Prostate gland (tissue), 2 donors: ENCODE data around the gene BEAN1.

Experiments
- POLR2A ChIP-seq: fragments of 450-650 bp; IDR thresholded peaks from one replicate; pipeline ENCODE4 v1.6.1; 2016; ENCODE audit warnings: antibody characterized with exemption, mild to moderate bottlenecking
- POLR2AphosphoS5 ChIP-seq: sonication (generic); formaldehyde crosslinking; IDR thresholded peaks from one replicate; pipeline ENCODE4 v1.6.1; 2017; ENCODE audit warnings: antibody characterized with exemption
- TF ChIP-seq, protein P1 (sequence below), 4 experiments: fragments of 200-600 bp in 2 of 4; fragments of 450-650 bp in 2 of 4; sonication (generic) in 2 of 4; IDR thresholded peaks; 1 replicate in 3 of 4; 2 replicates in 1 of 4; pipeline ENCODE4 v1.5.1; 2016 to 2019; ENCODE audit warnings: antibody characterized with exemption in 4 of 4, mild to moderate bottlenecking in 2 of 4, moderate library complexity in 2 of 4

DNA sequence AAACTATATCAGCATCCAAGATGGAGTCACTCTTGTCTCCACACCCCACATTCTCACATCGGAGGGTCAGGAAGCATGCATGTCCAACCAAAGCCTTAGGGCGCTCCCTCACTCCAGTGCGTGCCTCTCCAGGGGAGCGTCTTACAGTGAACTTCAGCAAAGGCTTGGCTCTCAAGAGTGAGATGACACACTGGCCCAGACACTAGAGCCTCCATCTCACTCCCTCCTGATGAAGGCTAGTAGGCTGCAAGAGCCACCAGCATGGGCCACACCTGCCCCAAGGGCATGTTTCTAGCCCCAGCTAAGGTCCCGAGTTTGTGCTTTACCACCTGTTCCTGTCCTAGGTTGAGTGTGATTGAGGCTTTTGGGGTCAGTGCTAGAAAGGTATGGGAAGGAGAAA lies 40.5 kb downstream of the BEAN1 start:
- TF ChIP-seq, protein P1, sequence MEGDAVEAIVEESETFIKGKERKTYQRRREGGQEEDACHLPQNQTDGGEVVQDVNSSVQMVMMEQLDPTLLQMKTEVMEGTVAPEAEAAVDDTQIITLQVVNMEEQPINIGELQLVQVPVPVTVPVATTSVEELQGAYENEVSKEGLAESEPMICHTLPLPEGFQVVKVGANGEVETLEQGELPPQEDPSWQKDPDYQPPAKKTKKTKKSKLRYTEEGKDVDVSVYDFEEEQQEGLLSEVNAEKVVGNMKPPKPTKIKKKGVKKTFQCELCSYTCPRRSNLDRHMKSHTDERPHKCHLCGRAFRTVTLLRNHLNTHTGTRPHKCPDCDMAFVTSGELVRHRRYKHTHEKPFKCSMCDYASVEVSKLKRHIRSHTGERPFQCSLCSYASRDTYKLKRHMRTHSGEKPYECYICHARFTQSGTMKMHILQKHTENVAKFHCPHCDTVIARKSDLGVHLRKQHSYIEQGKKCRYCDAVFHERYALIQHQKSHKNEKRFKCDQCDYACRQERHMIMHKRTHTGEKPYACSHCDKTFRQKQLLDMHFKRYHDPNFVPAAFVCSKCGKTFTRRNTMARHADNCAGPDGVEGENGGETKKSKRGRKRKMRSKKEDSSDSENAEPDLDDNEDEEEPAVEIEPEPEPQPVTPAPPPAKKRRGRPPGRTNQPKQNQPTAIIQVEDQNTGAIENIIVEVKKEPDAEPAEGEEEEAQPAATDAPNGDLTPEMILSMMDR (IDR thresholded peaks at IDR 0.05), result no peak
- TF ChIP-seq POLR2AphosphoS5, result no peak
- TF ChIP-seq POLR2A, result no peak
